GM21528 (cell line): ENCODE data around the gene PRICKLE2.

ENCODE experiments used
- ATAC-seq: cut with Tn5 transposase; IDR thresholded peaks from one replicate; pipeline ENCODE4 v1.9.1; 2021; ENCODE audit warnings: mild to moderate bottlenecking, moderate library complexity; ENCODE audit not compliant: unreplicated experiment, low FRiP score

Gene PRICKLE2

GRCh38 chr3:64056606-64057180, 168.6 kb downstream of the PRICKLE2 start:
- no peak for ATAC-seq

- no peak for ATAC-seq
These were observed 170.2 kb downstream of the PRICKLE2 start for GRCh38 chr3:64055076-64055475.

GRCh38 chr3:64054488-64054887, 170.8 kb downstream of the PRICKLE2 start:
- no peak for ATAC-seq

- ATAC-seq: no peak
These were observed 171.7 kb downstream of the PRICKLE2 start for GRCh38 chr3:64053581-64053980.

GRCh38 chr3:64053117-64053516, 172.1 kb downstream of the PRICKLE2 start:
- no peak for ATAC-seq

GRCh38 chr3:64049832-64050231, 175.4 kb downstream of the PRICKLE2 start:
- no peak for ATAC-seq

- ATAC-seq: no peak
These were observed 176.1 kb downstream of the PRICKLE2 start for GRCh38 chr3:64049136-64049535.

- ATAC-seq: no peak
These were observed 176.6 kb downstream of the PRICKLE2 start for GRCh38 chr3:64048631-64049061.

GRCh38 chr3:64047787-64048186, 177.5 kb downstream of the PRICKLE2 start:
- ATAC-seq: no peak

GRCh38 chr3:64046996-64047594, 178.2 kb downstream of the PRICKLE2 start:
- no peak for ATAC-seq

GRCh38 chr3:64046592-64046991, 178.7 kb downstream of the PRICKLE2 start:
- ATAC-seq: no peak

GRCh38 chr3:64042952-64043351, 182.3 kb downstream of the PRICKLE2 start:
- ATAC-seq: no peak
